Duodenal mucosa (tissue), 2 donors: ENCODE data around the gene ZNF839.

Experiments
- H3K27ac ChIP-seq: one replicate; pipeline ENCODE4 v1.7.0; 2013; ENCODE audit warnings: low read depth, low read length
- H3K27me3 ChIP-seq, 2 donors: one replicate each; pipeline ENCODE4 v1.7.0; 2013; ENCODE audit warnings: low read length in 2 of 2, control low read depth in 1 of 2; ENCODE audit not compliant: insufficient read depth in 2 of 2, control insufficient read depth in 1 of 2
- H3K36me3 ChIP-seq, 2 donors: one replicate each; pipeline ENCODE4 v1.7.0; 2013; ENCODE audit warnings: low read length in 2 of 2, control low read depth in 1 of 2; ENCODE audit not compliant: insufficient read depth in 2 of 2, control insufficient read depth in 1 of 2
- H3K4me1 ChIP-seq, 2 donors: one replicate each; pipeline ENCODE4 v1.7.0; 2013; ENCODE audit warnings: low read length in 2 of 2, control low read depth in 1 of 2; ENCODE audit not compliant: insufficient read depth in 2 of 2, control insufficient read depth in 1 of 2
- H3K4me3 ChIP-seq, 2 donors: one replicate each; pipeline ENCODE4 v1.7.0; 2013; ENCODE audit warnings: low read length in 2 of 2, low read depth in 1 of 2
- H3K9ac ChIP-seq, 2 donors: one replicate each; pipeline ENCODE4 v1.7.0; 2013; ENCODE audit warnings: low read length in 2 of 2, low read depth in 1 of 2
- H3K9me3 ChIP-seq, 2 donors: one replicate each; pipeline ENCODE4 v1.7.0; 2013; ENCODE audit warnings: low read length in 2 of 2, control low read depth in 1 of 2; ENCODE audit not compliant: control insufficient read depth in 1 of 2

ZNF839 gene

GRCh38 chr14:102319351-102320032 lies at the start of gene ZNF839:
TSS of gene ZNF839 (plus strand) at chr14:102319746. CDS start at chr14:102319766, 20 bp downstream.
- peak within 1 kb of the TSS; percentile 80 for H3K27ac ChIP-seq
- H3K9ac ChIP-seq = peak within 1 kb of the TSS; percentile 75 to 96
- peak within 1 kb of the TSS; percentile 85 to 90 for H3K4me3 ChIP-seq
- H3K36me3 ChIP-seq = no peaks in the 10 kb centered on the region
- no peaks in the 10 kb centered on the region for H3K27me3 ChIP-seq
- no peaks in the 10 kb centered on the region for H3K9me3 ChIP-seq
- H3K4me1 ChIP-seq = peaks cover 40 to 59% of the 10 kb centered on the region in 2 donors

- Histone ChIP-seq H3K27ac (no peak overlapping the region), H3K9me3 (no peaks in the 10 kb centered on the region), H3K4me3 (no peak overlapping the region), H3K27me3 (no peaks in the 10 kb centered on the region), H3K9ac (no peak overlapping the region), H3K4me1 (no peaks in the 10 kb centered on the region), H3K36me3 (no peaks in the 10 kb centered on the region)
Measured at GRCh38 chr14:102272392-102272791, 47.2 kb upstream of the ZNF839 start.

- Histone ChIP-seq H3K9ac (no peak overlapping the region), H3K4me1 (no peaks in the 10 kb centered on the region), H3K27ac (no peak overlapping the region), H3K36me3 (peaks cover 0 to 3% of the 10 kb centered on the region in 2 donors), H3K9me3 (no peaks in the 10 kb centered on the region), H3K27me3 (no peaks in the 10 kb centered on the region), H3K4me3 (no peak overlapping the region)
Measured at GRCh38 chr14:102275866-102276265, 43.7 kb upstream of the ZNF839 start.

DNA sequence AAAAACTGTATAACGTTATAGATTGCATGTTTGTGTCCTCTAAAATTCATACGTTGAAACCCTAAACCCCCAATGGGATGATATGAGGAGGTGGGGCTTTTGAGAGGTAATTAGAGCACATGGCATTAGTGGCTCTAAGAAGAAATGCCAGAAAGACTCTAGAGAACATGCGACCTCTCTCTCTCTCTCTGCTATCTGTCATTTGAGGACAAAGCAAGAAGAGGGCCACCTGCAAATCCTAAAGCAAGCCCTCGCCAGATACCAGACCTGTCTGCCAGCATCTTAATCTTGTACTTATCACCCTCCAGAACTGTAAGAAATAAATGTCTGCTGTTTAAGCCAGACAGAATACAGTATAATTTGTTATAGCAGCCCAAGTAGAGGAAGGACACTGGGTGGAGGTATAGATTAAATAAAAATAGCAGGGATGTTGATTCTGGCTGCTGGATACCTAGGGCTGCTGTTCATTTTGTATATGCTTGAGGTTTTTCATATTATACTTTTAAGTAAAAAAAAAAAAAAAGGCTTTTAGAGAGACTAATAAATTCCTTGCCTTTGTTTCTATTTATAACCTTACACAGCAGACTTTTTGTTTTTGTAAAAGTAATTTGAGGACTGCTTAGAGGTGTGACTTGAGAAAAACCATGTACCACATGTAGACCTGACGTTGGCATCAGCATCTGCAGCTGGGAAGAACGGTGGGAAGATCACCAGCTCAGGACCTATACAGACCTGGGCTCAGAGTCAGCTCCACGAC lies 41.5 kb upstream of the ZNF839 start:
- Histone ChIP-seq H3K27ac (no peak overlapping the region), H3K27me3 (no peaks in the 10 kb centered on the region), H3K36me3 (peaks cover 0 to 6% of the 10 kb centered on the region in 2 donors), H3K4me1 (no peaks in the 10 kb centered on the region), H3K9ac (no peak overlapping the region), H3K9me3 (no peaks in the 10 kb centered on the region), H3K4me3 (no peak overlapping the region)

DNA sequence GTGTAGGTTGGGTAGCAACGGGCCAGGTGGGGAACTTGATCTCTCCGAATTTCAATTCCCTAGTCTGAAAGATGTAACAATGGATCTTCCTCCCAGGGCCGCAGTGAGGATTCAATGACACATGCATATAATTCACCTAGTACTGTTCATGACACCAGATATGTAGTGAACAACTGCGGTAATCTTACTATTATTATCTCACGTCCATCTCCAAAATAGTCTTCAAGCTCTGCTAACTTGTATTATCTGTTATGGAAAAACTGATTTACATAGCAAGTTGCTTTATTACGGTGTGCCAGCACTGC lies 41.0 kb upstream of the ZNF839 start:
- Histone ChIP-seq H3K4me1 (no peaks in the 10 kb centered on the region), H3K27ac (no peak overlapping the region), H3K27me3 (no peaks in the 10 kb centered on the region), H3K36me3 (peaks cover 0 to 6% of the 10 kb centered on the region in 2 donors), H3K4me3 (no peak overlapping the region), H3K9me3 (no peaks in the 10 kb centered on the region), H3K9ac (no peak overlapping the region)

DNA sequence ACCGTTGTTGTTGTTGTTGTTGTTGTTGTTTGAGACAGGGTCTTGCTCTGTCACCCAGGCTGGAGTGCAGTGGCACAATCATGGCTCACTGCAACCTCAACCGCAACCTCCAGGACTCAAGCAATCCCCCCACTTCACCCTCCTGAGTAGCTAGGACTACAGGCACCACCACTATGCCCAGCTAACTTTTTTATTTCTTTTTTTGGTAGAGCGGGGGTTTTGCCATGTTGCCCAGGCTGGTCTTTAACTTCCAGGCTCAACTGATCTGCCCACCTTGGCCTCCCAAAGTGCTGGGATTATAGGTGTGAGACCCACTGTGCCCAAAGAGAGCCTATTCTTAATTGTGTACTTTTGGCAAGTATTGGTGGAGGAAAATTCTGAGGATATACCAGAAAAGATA lies 40.3 kb upstream of the ZNF839 start:
- Histone ChIP-seq H3K27ac (no peak overlapping the region), H3K36me3 (peaks cover 0 to 6% of the 10 kb centered on the region in 2 donors), H3K4me1 (no peaks in the 10 kb centered on the region), H3K9me3 (no peaks in the 10 kb centered on the region), H3K27me3 (no peaks in the 10 kb centered on the region), H3K4me3 (no peak overlapping the region), H3K9ac (no peak overlapping the region)

- Histone ChIP-seq H3K27ac (no peak overlapping the region), H3K36me3 (peaks cover 0 to 6% of the 10 kb centered on the region in 2 donors), H3K4me1 (no peaks in the 10 kb centered on the region)
Measured at GRCh38 chr14:102279688-102280348, 39.7 kb upstream of the ZNF839 start.

DNA sequence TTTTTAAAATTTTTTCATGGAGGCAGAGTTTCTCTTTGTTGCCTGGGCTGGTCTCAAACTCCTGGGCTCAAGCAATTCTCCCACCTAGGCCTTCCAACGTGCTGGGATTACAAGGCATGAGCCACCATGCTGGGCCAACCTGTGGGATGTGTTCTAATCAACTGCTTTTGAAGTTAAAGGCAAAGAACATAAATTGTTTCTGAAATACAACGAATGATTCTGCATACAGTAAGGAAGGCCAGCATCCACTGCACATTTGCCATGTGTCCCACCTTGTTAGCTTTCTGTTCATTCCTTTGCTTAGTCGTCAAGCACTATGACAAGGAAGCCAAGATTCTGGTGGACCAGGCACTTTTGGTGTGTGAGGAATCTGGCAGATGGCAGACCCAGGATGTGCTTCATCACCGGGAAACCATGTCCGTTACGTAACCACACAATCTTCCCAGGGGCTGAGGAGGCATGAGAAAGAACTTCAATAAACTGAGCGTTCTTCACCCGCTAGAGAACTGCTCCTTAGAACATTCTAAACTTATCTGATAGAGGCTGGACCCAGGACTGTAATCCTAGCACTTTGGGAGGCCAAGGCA lies 39.1 kb upstream of the ZNF839 start:
- H3K27ac ChIP-seq = no peak overlapping the region
- H3K36me3 ChIP-seq = peaks cover 0 to 6% of the 10 kb centered on the region in 2 donors
- H3K9me3 ChIP-seq = no peaks in the 10 kb centered on the region

More at GRCh38 chr14:102279688-102280348, 39.7 kb upstream of the ZNF839 start:
- no peaks in the 10 kb centered on the region for H3K9me3 ChIP-seq
- H3K27me3 ChIP-seq = no peaks in the 10 kb centered on the region
- no peak overlapping the region for H3K4me3 ChIP-seq
- H3K9ac ChIP-seq = no peak overlapping the region

DNA sequence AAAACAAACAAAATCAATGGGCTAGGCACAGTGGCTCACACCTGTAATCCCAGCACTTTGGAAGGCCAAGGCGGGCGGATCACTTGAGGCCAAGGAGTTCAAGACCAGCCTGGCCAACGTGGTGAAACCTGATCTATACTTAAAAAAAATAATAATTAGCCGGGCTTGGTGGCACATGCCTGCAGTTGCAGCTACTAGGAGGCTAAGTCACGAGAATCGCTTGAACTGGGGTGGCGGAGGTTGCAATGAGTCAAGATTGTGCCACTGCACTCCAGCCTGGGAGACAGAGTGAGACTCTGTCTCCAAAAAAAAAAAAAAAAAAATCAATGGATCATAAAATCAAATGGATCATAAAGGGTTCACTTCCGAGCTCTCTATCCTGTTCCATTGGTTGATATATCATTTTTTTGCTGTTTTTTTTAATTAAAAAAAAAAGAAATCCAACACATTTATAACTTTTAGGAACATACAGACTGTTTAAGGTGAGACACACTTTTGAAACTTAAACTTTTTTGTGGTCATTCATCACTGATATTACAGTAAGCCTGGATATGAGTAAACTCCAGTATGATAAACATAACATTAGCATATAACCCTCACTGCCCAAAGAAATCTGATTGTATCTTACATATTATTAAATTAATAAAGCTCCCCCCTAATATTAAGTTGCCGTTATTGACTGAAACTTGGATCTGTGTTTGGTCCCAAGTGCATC lies 36.6 kb upstream of the ZNF839 start:
- peaks cover 0 to 6% of the 10 kb centered on the region in 2 donors for H3K36me3 ChIP-seq
- no peak overlapping the region for H3K27ac ChIP-seq
- H3K27me3 ChIP-seq = no peaks in the 10 kb centered on the region
- no peak overlapping the region for H3K4me3 ChIP-seq
- no peak overlapping the region for H3K9ac ChIP-seq
- no peaks in the 10 kb centered on the region for H3K4me1 ChIP-seq
- no peaks in the 10 kb centered on the region for H3K9me3 ChIP-seq

More for the DNA sequence above, 39.1 kb upstream of the ZNF839 start:
- Histone ChIP-seq H3K4me1 (no peaks in the 10 kb centered on the region), H3K4me3 (no peak overlapping the region), H3K9ac (no peak overlapping the region), H3K27me3 (no peaks in the 10 kb centered on the region)
